Measurements from ENCODE around the gene HEATR5A. TPM values are rescaled to one million over a fixed set of nuclear protein-coding genes. Genes with fewer than 3 reads are reported as not detected.

HEATR5A gene
- total and polyA plus RNA-seq, 9 of the 15 experiments (the other 6 are each of a cell fraction or from before 2014, with no cell fraction given) = 8.0 to 50.9 (median 23.0) TPM

DNA sequence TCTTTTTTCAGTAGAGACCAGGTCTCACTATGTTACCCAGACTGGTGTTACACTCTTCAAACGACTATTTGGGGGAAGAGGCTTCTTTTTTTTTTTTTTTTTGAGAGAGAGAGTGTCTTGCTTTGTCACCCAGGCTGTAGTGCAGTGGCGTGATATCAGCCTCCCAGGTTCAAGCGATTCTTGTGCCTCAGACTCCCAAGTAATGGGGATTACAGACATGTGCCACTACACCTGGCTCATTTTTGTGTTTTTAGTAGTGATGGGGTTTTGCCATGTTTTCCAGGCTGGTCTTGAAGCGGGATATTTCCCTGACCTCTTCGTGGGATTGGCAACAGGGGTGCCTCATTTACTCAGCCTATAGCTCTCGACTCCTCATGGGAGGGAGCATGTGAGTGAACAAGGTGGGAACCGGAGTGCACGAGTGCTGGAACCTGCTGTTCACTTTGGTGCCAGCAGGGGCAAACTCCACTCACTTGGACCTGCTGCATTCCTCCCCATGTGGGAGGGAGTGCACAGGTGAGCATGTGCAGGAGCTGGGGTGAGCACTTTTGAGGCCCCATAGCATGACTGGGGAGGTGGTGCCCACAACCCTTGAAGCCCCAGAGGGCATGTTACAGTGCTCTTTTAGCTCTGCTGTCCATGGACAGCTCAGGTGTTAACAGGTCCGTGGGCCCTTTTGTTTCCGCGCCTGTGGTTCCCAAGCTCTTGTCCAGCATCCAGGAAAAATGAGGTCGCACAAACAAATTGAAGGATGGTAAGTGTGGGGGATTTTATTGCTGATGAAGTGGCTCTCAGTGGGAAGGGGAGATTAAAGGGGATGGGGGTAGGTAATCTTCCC, 133.7 kb downstream of the HEATR5A start (continued):
- TF ChIP-seq, protein P1, sequence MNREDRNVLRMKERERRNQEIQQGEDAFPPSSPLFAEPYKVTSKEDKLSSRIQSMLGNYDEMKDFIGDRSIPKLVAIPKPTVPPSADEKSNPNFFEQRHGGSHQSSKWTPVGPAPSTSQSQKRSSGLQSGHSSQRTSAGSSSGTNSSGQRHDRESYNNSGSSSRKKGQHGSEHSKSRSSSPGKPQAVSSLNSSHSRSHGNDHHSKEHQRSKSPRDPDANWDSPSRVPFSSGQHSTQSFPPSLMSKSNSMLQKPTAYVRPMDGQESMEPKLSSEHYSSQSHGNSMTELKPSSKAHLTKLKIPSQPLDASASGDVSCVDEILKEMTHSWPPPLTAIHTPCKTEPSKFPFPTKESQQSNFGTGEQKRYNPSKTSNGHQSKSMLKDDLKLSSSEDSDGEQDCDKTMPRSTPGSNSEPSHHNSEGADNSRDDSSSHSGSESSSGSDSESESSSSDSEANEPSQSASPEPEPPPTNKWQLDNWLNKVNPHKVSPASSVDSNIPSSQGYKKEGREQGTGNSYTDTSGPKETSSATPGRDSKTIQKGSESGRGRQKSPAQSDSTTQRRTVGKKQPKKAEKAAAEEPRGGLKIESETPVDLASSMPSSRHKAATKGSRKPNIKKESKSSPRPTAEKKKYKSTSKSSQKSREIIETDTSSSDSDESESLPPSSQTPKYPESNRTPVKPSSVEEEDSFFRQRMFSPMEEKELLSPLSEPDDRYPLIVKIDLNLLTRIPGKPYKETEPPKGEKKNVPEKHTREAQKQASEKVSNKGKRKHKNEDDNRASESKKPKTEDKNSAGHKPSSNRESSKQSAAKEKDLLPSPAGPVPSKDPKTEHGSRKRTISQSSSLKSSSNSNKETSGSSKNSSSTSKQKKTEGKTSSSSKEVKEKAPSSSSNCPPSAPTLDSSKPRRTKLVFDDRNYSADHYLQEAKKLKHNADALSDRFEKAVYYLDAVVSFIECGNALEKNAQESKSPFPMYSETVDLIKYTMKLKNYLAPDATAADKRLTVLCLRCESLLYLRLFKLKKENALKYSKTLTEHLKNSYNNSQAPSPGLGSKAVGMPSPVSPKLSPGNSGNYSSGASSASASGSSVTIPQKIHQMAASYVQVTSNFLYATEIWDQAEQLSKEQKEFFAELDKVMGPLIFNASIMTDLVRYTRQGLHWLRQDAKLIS (CRISPR knock-in tag; IDR thresholded peaks at IDR 0.05) = no peak

DNA sequence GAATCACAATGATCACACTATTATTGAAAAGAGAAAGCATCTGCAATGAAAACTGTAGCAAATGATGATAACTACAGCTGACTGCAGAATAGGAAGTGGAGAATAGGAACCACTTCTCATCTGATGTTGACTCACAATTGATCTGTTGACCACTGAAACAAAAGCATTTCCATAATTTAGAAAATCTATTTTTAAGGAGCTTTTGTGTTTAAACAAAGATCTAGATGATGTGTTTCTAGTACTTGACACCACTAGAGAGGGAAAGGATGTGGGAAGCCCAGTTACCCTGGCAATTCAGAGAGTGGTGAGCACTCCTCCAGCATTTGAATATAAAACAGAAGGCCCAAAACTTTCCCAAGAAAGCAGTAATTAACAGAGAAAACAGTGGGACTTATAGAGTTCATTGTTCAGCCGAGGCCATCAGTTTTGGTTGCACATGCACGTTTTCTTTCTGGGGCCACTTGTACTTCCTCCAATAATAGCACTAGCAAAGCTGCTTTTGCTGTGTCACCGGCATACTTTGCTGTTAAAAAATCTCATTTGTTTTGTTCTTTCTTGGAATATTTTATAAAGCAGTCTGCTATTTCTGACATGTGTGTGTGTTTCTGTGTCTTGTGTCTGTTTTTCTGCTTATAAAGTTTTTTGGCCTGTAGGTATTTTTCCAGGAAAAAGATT, 136.6 kb downstream of the HEATR5A start:
- Histone ChIP-seq H3K4me1 (replicated peaks in 1 of 2; ENCODE audit: control insufficient read depth in 2 of 2, insufficient read depth in 2 of 2, low read length in 2 of 2) (no peaks in the 10 kb centered on the region; a peak in 1 of 5 replicates), H3K9me1 (ENCODE audit: control insufficient read depth, insufficient read depth, low read length) (no peaks in the 10 kb centered on the region), H2AFZ (ENCODE audit: low read depth, low read length) (peak overlapping the region; percentile 89), H3K27me3 (ENCODE audit: control insufficient read depth in 2 of 2, insufficient read depth in 2 of 2, low read length in 2 of 2) (no peaks in the 10 kb centered on the region), H3K4me3 (no peak overlapping the region), H4K20me1 (replicated peaks; ENCODE audit: control insufficient read depth, insufficient read depth, low read length) (no peaks in the 10 kb centered on the region), H3K4me2 (ENCODE audit: insufficient read depth, low read length) (no peak overlapping the region), H3K36me3 (ENCODE audit: control insufficient read depth, insufficient read depth, low read length) (no peaks in the 10 kb centered on the region), H3K9ac (ENCODE audit: insufficient read depth in 1 of 2, low read depth in 2 of 2, low read length in 2 of 2) (no peak overlapping the region), H3K9me3 (replicated peaks; ENCODE audit: control insufficient read depth, insufficient read depth, low read depth, low read length) (0 out of 2 replicates have a peak, but pooled peaks cover under 1% of the 10 kb centered on the region), H3K27ac (ENCODE audit: extremely low read depth, low read depth, low read length) (peak overlapping the region; percentile 34; the same call in 1 of the 3 replicates), H3K79me2 (ENCODE audit: control insufficient read depth, insufficient read depth, low read length) (no peaks in the 10 kb centered on the region)
- 18% methylated on average over 3 of the region's 3 CpGs for WGBS (ENCODE audit: insufficient coverage, low coverage, missing lambda C conversion rate)
- BruUV-seq (replicated peaks) = no TSS peak
- intact Hi-C loops (cut with micrococcal nuclease) (no loop called here), in situ Hi-C loops (cut with MboI) (no loop called here)
- FAIRE-seq = no peak
- CTCF ChIA-PET (ENCODE audit: low intra/inter-chr PET ratio) = no interaction called here
- POLR2A ChIA-PET = interaction anchor here (0.7 kb wide), 1 partner anchor 13 kb away, joined by 3 read pairs; no protein-coding TSS in a partner anchor
- no peak for DNase-seq (ENCODE audit: extremely low read depth in 1 of 4, low spot score in 3 of 4)
- ATAC-seq = peak; percentile 39; the same call in 1 of the 3 replicates
- no peak for TF ChIP-seq RFX1 (IDR thresholded peaks at IDR 0.05)
- TF ChIP-seq, protein P2, sequence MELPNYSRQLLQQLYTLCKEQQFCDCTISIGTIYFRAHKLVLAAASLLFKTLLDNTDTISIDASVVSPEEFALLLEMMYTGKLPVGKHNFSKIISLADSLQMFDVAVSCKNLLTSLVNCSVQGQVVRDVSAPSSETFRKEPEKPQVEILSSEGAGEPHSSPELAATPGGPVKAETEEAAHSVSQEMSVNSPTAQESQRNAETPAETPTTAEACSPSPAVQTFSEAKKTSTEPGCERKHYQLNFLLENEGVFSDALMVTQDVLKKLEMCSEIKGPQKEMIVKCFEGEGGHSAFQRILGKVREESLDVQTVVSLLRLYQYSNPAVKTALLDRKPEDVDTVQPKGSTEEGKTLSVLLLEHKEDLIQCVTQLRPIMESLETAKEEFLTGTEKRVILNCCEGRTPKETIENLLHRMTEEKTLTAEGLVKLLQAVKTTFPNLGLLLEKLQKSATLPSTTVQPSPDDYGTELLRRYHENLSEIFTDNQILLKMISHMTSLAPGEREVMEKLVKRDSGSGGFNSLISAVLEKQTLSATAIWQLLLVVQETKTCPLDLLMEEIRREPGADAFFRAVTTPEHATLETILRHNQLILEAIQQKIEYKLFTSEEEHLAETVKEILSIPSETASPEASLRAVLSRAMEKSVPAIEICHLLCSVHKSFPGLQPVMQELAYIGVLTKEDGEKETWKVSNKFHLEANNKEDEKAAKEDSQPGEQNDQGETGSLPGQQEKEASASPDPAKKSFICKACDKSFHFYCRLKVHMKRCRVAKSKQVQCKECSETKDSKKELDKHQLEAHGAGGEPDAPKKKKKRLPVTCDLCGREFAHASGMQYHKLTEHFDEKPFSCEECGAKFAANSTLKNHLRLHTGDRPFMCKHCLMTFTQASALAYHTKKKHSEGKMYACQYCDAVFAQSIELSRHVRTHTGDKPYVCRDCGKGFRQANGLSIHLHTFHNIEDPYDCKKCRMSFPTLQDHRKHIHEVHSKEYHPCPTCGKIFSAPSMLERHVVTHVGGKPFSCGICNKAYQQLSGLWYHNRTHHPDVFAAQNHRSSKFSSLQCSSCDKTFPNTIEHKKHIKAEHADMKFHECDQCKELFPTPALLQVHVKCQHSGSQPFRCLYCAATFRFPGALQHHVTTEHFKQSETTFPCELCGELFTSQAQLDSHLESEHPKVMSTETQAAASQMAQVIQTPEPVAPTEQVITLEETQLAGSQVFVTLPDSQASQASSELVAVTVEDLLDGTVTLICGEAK (IDR thresholded peaks at IDR 0.05) = peak; percentile 47; the same call in 1 of the 2 replicates
- TF ChIP-seq, protein P2 (CRISPR knock-in tag; IDR thresholded peaks at IDR 0.05) = no peak
